ENCODE data around the gene SPN. TPM values are rescaled to one million over a fixed set of nuclear protein-coding genes. Genes with fewer than 3 reads are reported as not detected.
A peak's percentile ranks its signal among the peaks of the same experiment; 100 is the strongest.

Gene SPN
- total and polyA plus RNA-seq, 2 of the 4 experiments (the other 2 are of a cell fraction), result not detected

- TF ChIP-seq MAZ (IDR thresholded peaks at IDR 0.05; ENCODE audit: borderline replicate concordance, low read depth, low read length) (0 out of 2 replicates have a peak, but pooled peaks have one; percentile 30), CHD1 (IDR thresholded peaks at IDR 0.05; ENCODE audit: low read depth, low read length) (no peak)
These were observed 37.4 kb downstream of the SPN start (continued) for GRCh38 chr16:29700253-29700987.

GRCh38 chr16:29701214-29701555 lies 38.1 kb downstream of the SPN start:
- H2BK20ac ChIP-seq (ENCODE audit: low read depth, low read length), result no peak overlapping the region
- no peaks in the 10 kb centered on the region for H3K36me3 ChIP-seq (ENCODE audit: control insufficient read depth, insufficient read depth, low read length)
- ATAC-seq (ENCODE audit: low read depth), result no peak
- H3K9ac ChIP-seq (ENCODE audit: low read depth, low read length), result no peak overlapping the region
- H3K23ac ChIP-seq (ENCODE audit: low read depth, low read length), result no peak overlapping the region
- H3K4me2 ChIP-seq (ENCODE audit: low read depth, low read length), result no peak overlapping the region
- H2BK15ac ChIP-seq (ENCODE audit: low read depth, low read length), result no peak overlapping the region
- intact Hi-C loops (cut with micrococcal nuclease) (loop anchor here (2.0 kb wide), 3 partner anchors 28 to 320 kb away; partner anchors contain the start of gene KIF22), in situ Hi-C loops (cut with MboI; ENCODE audit: low sequenced_read_pairs) (no loop called here), dilution Hi-C loops (cut with HindIII; ENCODE audit: low sequenced_read_pairs, unreplicated experiment) (no loop called here)
- no peak overlapping the region for H3K27ac ChIP-seq (ENCODE audit: insufficient read depth, low read length)
- TF ChIP-seq NFE2L2 (IDR thresholded peaks at IDR 0.05; ENCODE audit: low read depth, low read length) (no peak), MAZ (IDR thresholded peaks at IDR 0.05; ENCODE audit: borderline replicate concordance, low read depth, low read length) (no peak)
- DNase-seq, result no peak
- ChIA-PET POLR2A (ENCODE audit: unreplicated experiment) (interaction anchor here (1.0 kb wide), 1 partner anchor 147 kb away, joined by 3 read pairs; no protein-coding TSS in a partner anchor), CTCF (interaction anchor here (0.8 to 1.7 kb wide), 3 partner anchors 17 to 116 kb away, joined by 3 to 5 read pairs (median 3); no protein-coding TSS in a partner anchor)
- no peak overlapping the region for H4K5ac ChIP-seq (ENCODE audit: low read depth, low read length)
- H3K4ac ChIP-seq (ENCODE audit: low read depth, low read length), result no peak overlapping the region
- H3K14ac ChIP-seq (replicated peaks; ENCODE audit: low read depth, low read length), result no peak overlapping the region
- H3K56ac ChIP-seq (ENCODE audit: extremely low read depth, insufficient read depth, low read length), result no peak overlapping the region
- no peak overlapping the region for H2AFZ ChIP-seq (replicated peaks; ENCODE audit: low read length, poor library complexity)
- no peak overlapping the region for H2AK9ac ChIP-seq (replicated peaks; ENCODE audit: low read depth, low read length, poor library complexity)
- H4K8ac ChIP-seq (ENCODE audit: low read depth in 2 of 2, low read length in 2 of 2), result no peak overlapping the region
- WGBS, 2 experiments (ENCODE audit: extremely low coverage in 2 of 2, insufficient read length in 1 of 2), result 85% methylated on average over 4 of the region's 5 CpGs; no CpG with 5 or more reads in 1 of the 2 experiments
- H4K91ac ChIP-seq (ENCODE audit: insufficient read depth, low read depth, low read length), result no peak overlapping the region
- no peak overlapping the region for H2AK5ac ChIP-seq (ENCODE audit: low read depth, low read length)
- no peak overlapping the region for H2BK5ac ChIP-seq (ENCODE audit: low read depth, low read length, poor library complexity, severe bottlenecking)
- no peaks in the 10 kb centered on the region for H3K4me1 ChIP-seq (ENCODE audit: control insufficient read depth, insufficient read depth, low read length)
- H3K9me1 ChIP-seq (ENCODE audit: insufficient read depth, low read length), result no peaks in the 10 kb centered on the region
- H3K27me3 ChIP-seq (ENCODE audit: control insufficient read depth, insufficient read depth, low read length), result peaks cover 10% of the 10 kb centered on the region; the same call in 1 of the 2 replicates
- BruUV-seq (replicated peaks), result no TSS peak
- no peak overlapping the region for H3K18ac ChIP-seq (ENCODE audit: low read depth, low read length)
- no peaks in the 10 kb centered on the region for H4K20me1 ChIP-seq (ENCODE audit: insufficient read depth, low read length)
- H3K79me1 ChIP-seq (ENCODE audit: low read depth in 1 of 2, low read length in 2 of 2), result no peaks in the 10 kb centered on the region
- H3K4me3 ChIP-seq (ENCODE audit: insufficient read depth, low read depth, low read length), result no peak overlapping the region
- no peaks in the 10 kb centered on the region for H3K9me3 ChIP-seq (ENCODE audit: control insufficient read depth, insufficient read depth, low read length)
- H2BK120ac ChIP-seq (ENCODE audit: low read depth, low read length), result no peak overlapping the region

Measured in IMR-90 (cell line).